Esophagus muscularis mucosa (tissue), 4 donors: ENCODE results near the gene MIAT.

Experiments
- CTCF ChIP-seq, 3 experiments: fragments of 200-600 bp in 2 of 3; fragments of 450-650 bp in 1 of 3; sonication (generic) in 2 of 3; IDR thresholded peaks; one replicate each; pipeline ENCODE4 v1.5.1; 2017 to 2019; ENCODE audit warnings: antibody characterized with exemption in 3 of 3, mild to moderate bottlenecking in 2 of 3, moderate library complexity in 1 of 3
- EP300 ChIP-seq: sonication (generic); formaldehyde crosslinking; IDR thresholded peaks from one replicate; pipeline ENCODE4 v1.6.1; 2017; ENCODE audit warnings: antibody characterized with exemption
- POLR2A ChIP-seq: fragments of 450-650 bp; IDR thresholded peaks from one replicate; pipeline ENCODE4 v1.6.1; 2017; ENCODE audit warnings: antibody characterized with exemption, moderate library complexity, mild to moderate bottlenecking, low read depth
- POLR2AphosphoS5 ChIP-seq, 2 donors: sonication (generic); formaldehyde crosslinking; IDR thresholded peaks; one replicate each; pipeline ENCODE4 v1.6.1; 2017; ENCODE audit warnings: antibody characterized with exemption in 2 of 2

GRCh38 chr22:26718488-26718887 lies 61.1 kb downstream of the MIAT start:
- TF ChIP-seq CTCF (IDR thresholded peaks at IDR 0.05) (no peak), POLR2A (no peak), POLR2AphosphoS5 (IDR thresholded peaks at IDR 0.05) (no peak), EP300 (no peak)
